ENCODE measurements around the gene SLC10A1. TPM values are rescaled to one million over a fixed set of nuclear protein-coding genes. Genes with fewer than 3 reads are reported as not detected.

Gene SLC10A1
- total RNA-seq, 4 donors from 2014 or later, result not detected

DNA sequence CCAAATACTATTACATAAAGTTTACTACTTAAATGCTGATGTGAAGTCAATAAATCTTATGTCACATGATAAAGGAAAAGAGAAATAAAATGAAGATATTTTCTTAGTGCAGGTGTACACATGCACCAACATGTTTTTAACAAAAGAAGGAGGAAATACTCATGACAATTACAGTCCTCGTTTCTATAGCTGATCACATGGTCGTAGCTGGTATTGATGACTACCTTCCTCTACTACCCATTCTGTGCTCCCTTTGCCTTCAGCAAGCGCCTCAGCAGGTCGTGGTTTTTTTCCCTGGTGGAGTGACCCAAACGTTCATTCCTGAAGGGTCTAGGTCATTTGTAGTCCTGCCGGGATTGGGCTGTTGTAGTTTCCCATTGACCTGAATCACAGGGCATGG lies 25.4 kb upstream of the SLC10A1 start:
- TF ChIP-seq, protein P1, sequence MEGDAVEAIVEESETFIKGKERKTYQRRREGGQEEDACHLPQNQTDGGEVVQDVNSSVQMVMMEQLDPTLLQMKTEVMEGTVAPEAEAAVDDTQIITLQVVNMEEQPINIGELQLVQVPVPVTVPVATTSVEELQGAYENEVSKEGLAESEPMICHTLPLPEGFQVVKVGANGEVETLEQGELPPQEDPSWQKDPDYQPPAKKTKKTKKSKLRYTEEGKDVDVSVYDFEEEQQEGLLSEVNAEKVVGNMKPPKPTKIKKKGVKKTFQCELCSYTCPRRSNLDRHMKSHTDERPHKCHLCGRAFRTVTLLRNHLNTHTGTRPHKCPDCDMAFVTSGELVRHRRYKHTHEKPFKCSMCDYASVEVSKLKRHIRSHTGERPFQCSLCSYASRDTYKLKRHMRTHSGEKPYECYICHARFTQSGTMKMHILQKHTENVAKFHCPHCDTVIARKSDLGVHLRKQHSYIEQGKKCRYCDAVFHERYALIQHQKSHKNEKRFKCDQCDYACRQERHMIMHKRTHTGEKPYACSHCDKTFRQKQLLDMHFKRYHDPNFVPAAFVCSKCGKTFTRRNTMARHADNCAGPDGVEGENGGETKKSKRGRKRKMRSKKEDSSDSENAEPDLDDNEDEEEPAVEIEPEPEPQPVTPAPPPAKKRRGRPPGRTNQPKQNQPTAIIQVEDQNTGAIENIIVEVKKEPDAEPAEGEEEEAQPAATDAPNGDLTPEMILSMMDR (IDR thresholded peaks at IDR 0.05), result no peak
- no peak for TF ChIP-seq POLR2A (IDR thresholded peaks at IDR 0.05)
- intact Hi-C loops (cut with DNase I; ENCODE audit: low total_unique reads), result no loop called here
- H3K4me3 ChIP-seq (ENCODE audit: low read depth, poor library complexity, severe bottlenecking), result no peak overlapping the region
- WGBS, 2 donors, result 75 to 77% methylated on average over 6 of the region's 6 CpGs
- peak in 1 of 2 donors; percentile 17 for DNase-seq (ENCODE audit: low spot score in 2 of 2)

DNA sequence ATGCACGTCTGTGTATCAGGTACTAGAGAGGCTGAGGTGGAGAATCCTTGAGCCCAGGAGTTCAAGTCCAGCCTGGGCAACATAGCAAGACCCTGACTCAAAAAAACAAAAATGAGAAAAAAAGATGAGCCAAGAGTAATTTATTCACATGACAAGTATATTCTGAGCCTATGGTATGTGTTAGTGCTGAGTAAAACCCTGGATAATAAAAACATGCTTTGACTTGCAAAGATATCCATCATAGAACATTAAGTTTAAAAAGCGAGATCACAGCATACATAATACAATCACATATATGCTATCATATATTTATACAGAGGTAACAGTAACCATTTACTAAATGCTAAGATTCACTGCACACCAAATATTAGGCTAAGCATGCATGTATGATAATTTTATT lies 23.9 kb upstream of the SLC10A1 start:
- WGBS, 2 donors, result 43 to 55% methylated on average over 2 of the region's 2 CpGs
- intact Hi-C loops (cut with DNase I; ENCODE audit: low total_unique reads), result no loop called here
- TF ChIP-seq, protein P1 (IDR thresholded peaks at IDR 0.05), result no peak
- no peak for TF ChIP-seq POLR2A (IDR thresholded peaks at IDR 0.05)
- H3K4me3 ChIP-seq (ENCODE audit: low read depth, poor library complexity, severe bottlenecking), result no peak overlapping the region
- no peak for DNase-seq (ENCODE audit: low spot score in 2 of 2)

DNA sequence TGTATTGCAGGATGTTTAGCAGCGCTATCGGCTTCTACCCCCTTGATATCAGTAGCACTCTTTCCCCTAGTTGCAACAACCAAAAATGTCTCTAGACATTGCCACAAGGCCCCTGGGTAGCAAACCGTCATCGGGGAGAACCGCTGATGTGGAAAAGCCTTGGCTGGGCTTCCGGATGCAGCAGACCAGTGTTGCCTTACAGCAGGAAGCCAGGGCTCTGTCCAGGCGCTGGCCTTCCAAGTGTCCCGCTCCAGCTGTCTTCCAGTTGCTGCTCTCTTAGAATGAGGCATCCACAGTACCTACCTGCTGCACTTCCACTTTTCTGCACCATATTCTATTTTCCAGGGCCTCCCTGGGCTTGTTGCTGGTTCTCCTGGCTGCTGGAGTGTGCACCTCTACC lies 22.6 kb upstream of the SLC10A1 start:
- intact Hi-C loops (cut with DNase I; ENCODE audit: low total_unique reads), result loop anchor here (2.0 to 5.0 kb wide), 2 partner anchors 208 to 251 kb away; no protein-coding TSS in a partner anchor
- H3K4me3 ChIP-seq (ENCODE audit: low read depth, poor library complexity, severe bottlenecking), result no peak overlapping the region
- 76 to 86% methylated on average over 8 of the region's 8 CpGs for WGBS, 2 donors
- DNase-seq (ENCODE audit: low spot score in 2 of 2), result peak in 1 of 2 donors; percentile 74
- TF ChIP-seq POLR2A (IDR thresholded peaks at IDR 0.05), result no peak
- TF ChIP-seq, protein P1 (IDR thresholded peaks at IDR 0.05), result no peak

DNA sequence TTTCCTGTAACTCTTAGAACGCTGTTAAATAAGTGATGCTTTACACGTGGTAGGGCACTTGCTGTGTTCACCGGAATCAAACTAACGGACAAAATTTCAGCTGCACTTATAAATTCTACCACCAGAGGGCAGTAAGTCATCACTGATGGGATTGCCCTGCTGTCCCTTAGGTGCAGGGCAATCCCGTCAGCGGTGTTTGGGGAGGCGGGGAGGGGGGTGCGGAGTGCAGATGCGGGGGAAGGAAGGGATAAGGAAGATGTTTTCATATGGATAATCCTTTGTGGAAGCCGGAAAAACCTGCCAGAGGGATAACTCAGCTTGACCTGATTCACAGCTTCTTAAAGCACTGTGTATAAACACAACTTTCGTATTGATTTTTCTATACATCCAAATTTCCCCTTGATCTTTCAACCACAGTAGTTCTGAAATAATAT lies 21.7 kb upstream of the SLC10A1 start:
- H3K4me3 ChIP-seq (ENCODE audit: low read depth, poor library complexity, severe bottlenecking), result no peak overlapping the region
- TF ChIP-seq, protein P1 (IDR thresholded peaks at IDR 0.05), result peak in 1 of 3 donors; percentile 44
- TF ChIP-seq POLR2A (IDR thresholded peaks at IDR 0.05), result no peak
- peak; percentile 53 to 83 for DNase-seq (ENCODE audit: low spot score in 2 of 2)
- intact Hi-C loops (cut with DNase I; ENCODE audit: low total_unique reads), result loop anchor here (2.0 to 5.0 kb wide), 2 partner anchors 209 to 252 kb away; no protein-coding TSS in a partner anchor
- 7 to 10% methylated on average over 11 of the region's 11 CpGs for WGBS, 2 donors

DNA sequence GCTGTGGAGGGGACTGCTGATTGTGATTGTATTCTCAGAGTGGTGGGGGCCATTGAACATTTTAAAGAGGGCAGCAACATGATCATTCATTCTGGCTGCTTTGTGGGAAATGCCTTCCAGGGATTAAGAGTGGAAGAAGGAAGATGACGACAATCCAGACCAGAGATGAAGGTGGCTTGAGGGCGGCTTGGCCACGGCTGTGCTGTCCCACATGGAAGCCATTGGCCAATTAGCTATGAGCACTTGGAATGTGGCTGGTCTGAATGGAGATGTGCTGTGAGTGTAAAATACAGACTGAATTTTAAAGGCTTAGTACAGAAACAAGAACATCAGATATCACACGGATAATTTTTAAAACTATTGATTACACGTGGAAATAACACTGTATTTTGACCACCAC lies 19.2 kb upstream of the SLC10A1 start:
- no peak overlapping the region for H3K4me3 ChIP-seq (ENCODE audit: low read depth, poor library complexity, severe bottlenecking)
- no peak for DNase-seq (ENCODE audit: low spot score in 2 of 2)
- no peak for TF ChIP-seq POLR2A (IDR thresholded peaks at IDR 0.05)
- TF ChIP-seq, protein P1 (IDR thresholded peaks at IDR 0.05), result no peak
- intact Hi-C loops (cut with DNase I; ENCODE audit: low total_unique reads), result loop anchor here (5.0 kb wide), 1 partner anchor 211 kb away; no protein-coding TSS in a partner anchor
- WGBS, 2 donors, result 65 to 80% methylated on average over 5 of the region's 5 CpGs

DNA sequence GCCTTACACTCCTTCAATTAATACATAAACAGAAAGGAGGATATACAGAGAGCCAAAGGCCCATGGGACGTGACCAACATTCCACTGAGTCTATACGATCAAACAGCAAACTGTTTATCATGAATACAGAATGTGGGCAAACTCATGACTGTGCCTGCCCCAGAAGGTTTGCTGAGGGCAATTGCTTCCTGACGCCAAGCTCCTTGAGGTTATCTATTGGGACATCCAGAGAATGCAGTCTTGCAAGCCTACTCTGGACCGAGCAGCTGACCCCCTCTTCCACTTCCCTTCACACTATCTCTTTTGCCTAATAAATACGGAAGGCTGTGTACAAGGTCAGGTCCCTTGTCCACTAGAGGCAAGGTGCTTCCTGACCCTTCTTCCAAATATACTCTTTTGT lies 18.5 kb upstream of the SLC10A1 start:
- peak in 1 of 2 donors; percentile 45 for DNase-seq (ENCODE audit: low spot score in 2 of 2)
- no peak overlapping the region for H3K4me3 ChIP-seq (ENCODE audit: low read depth, poor library complexity, severe bottlenecking)
- WGBS, 2 donors, result 59 to 60% methylated on average over 5 of the region's 5 CpGs
- intact Hi-C loops (cut with DNase I; ENCODE audit: low total_unique reads), result loop anchor here (5.0 kb wide), 1 partner anchor 212 kb away; no protein-coding TSS in a partner anchor
- TF ChIP-seq, protein P1 (IDR thresholded peaks at IDR 0.05), result no peak
- no peak for TF ChIP-seq POLR2A (IDR thresholded peaks at IDR 0.05)
